PC-9 (cell line): ENCODE results near the gene C1QL2. TPM values are rescaled to one million over a fixed set of nuclear protein-coding genes. Genes with fewer than 3 reads are reported as not detected.

Experiments
- BruUV-seq: library from RNA; stranded (reverse); fragments of 400-500 nt; replicated peaks from 2 replicates; lab custom pipeline; 2021; lab: Mats Ljungman, UMichigan
- CTCF ChIA-PET: fragments of 300-600 bp; sonication (Branson Sonifier 250); formaldehyde crosslinking; loops from one replicate; lab custom pipeline; 2022; ENCODE audit warnings: antibody characterized with exemption; lab: Charles Lee
- POLR2A ChIA-PET: fragments of 300-600 bp; sonication (Branson Sonifier 250); formaldehyde crosslinking; loops from one replicate; lab custom pipeline; 2022; ENCODE audit warnings: antibody characterized with exemption; ENCODE audit not compliant: unreplicated experiment; lab: Charles Lee
- DNase-seq, 2 experiments: peaks; one replicate each; pipeline versions ENCODE4 v3.0.0 to v3.0.0-alpha.2; 2015 to 2022; ENCODE audit warnings: mixed read lengths in 1 of 2
- H2AFZ ChIP-seq: fragments of 200-600 bp; sonication (generic); 2 replicates; pipeline ENCODE4 v1.8.1; 2017; ENCODE audit warnings: antibody characterized with exemption
- H3F3A ChIP-seq: fragments of 200-600 bp; sonication (generic); 2 replicates; pipeline ENCODE4 v1.8.1; 2017; ENCODE audit warnings: antibody characterized with exemption, mild to moderate bottlenecking, low read depth; ENCODE audit not compliant: insufficient read depth
- H3K27ac ChIP-seq: fragments of 200-600 bp; sonication (generic); 2 replicates; pipeline ENCODE4 v1.6.1; 2016; ENCODE audit warnings: mixed run types
- H3K27me3 ChIP-seq: fragments of 200-600 bp; sonication (generic); 2 replicates; pipeline ENCODE4 v1.6.1; 2016; ENCODE audit warnings: low read depth, mixed run types; ENCODE audit not compliant: insufficient read depth
- H3K36me3 ChIP-seq: fragments of 200-600 bp; sonication (generic); 2 replicates; pipeline ENCODE4 v1.6.1; 2016; ENCODE audit warnings: low read depth, mixed run types
- H3K4me1 ChIP-seq: fragments of 200-600 bp; sonication (generic); replicated peaks from 2 replicates; pipeline ENCODE4 v1.6.1; 2016; ENCODE audit warnings: mixed run types; ENCODE audit not compliant: insufficient read depth
- H3K4me2 ChIP-seq: fragments of 200-600 bp; sonication (generic); 2 replicates; pipeline ENCODE4 v1.6.1; 2017; ENCODE audit warnings: mixed run types
- H3K4me3 ChIP-seq: fragments of 200-600 bp; sonication (generic); 2 replicates; pipeline ENCODE4 v1.6.1; 2016; ENCODE audit warnings: mixed run types
- H3K79me2 ChIP-seq: fragments of 200-600 bp; sonication (generic); 2 replicates; pipeline ENCODE4 v1.6.1; 2017; ENCODE audit warnings: low read depth, mixed run types
- H3K9me2 ChIP-seq: fragments of 200-600 bp; sonication (generic); 2 replicates; pipeline ENCODE4 v1.8.1; 2017; ENCODE audit warnings: mild to moderate bottlenecking; ENCODE audit not compliant: insufficient read depth
- H3K9me3 ChIP-seq: fragments of 200-600 bp; sonication (generic); 2 replicates; pipeline ENCODE4 v1.8.1; 2016; ENCODE audit warnings: low read depth; ENCODE audit not compliant: insufficient read depth
- H4K20me1 ChIP-seq: fragments of 200-600 bp; sonication (generic); 2 replicates; pipeline ENCODE4 v1.8.1; 2017; ENCODE audit not compliant: insufficient read depth
- CTCF ChIP-seq: fragments of 200-600 bp; sonication (generic); conservative IDR thresholded peaks from 2 replicates; pipeline ENCODE4 v1.6.1; 2017; ENCODE audit warnings: mixed run types, antibody characterized with exemption, mild to moderate bottlenecking, moderate library complexity
- EZH2 ChIP-seq: fragments of 200-600 bp; sonication (generic); IDR thresholded peaks from 2 replicates; pipeline ENCODE4 v1.8.0; 2017; ENCODE audit warnings: antibody characterized with exemption, low read depth
- intact Hi-C: fragments of 100-400 bp; cut with micrococcal nuclease; formaldehyde crosslinking; loops from one replicate; pipeline ENCODE4 v1.10.0; 2022; ENCODE audit not compliant: unreplicated experiment
- total RNA-seq: library from RNA; stranded (reverse); gene quantifications from 2 replicates; pipeline ENCODE4 v1.2.3, GENCODE V29; 2021

The C1QL2 gene
- total RNA-seq, 1 experiment from 2014 or later: not detected

GRCh38 chr2:119180892-119181291 is 22.3 kb upstream of the C1QL2 start:
- no TSS peak for BruUV-seq
- H3K4me3 ChIP-seq: no peak overlapping the region
- H3K27ac ChIP-seq: no peak overlapping the region
- H3K9me3 ChIP-seq: no peaks in the 10 kb centered on the region
- no peak for DNase-seq
- intact Hi-C loops: no loop called here
- H3K4me2 ChIP-seq: no peak overlapping the region
- H3K79me2 ChIP-seq: no peaks in the 10 kb centered on the region
- ChIA-PET POLR2A (no interaction called here), CTCF (no interaction called here)
- TF ChIP-seq CTCF (no peak), EZH2 (no peak)
- H3F3A ChIP-seq: no peaks in the 10 kb centered on the region
- H4K20me1 ChIP-seq: no peaks in the 10 kb centered on the region
- no peaks in the 10 kb centered on the region for H3K27me3 ChIP-seq
- no peak overlapping the region for H2AFZ ChIP-seq
- no peaks in the 10 kb centered on the region for H3K36me3 ChIP-seq
- H3K4me1 ChIP-seq: peaks cover 21% of the 10 kb centered on the region
- H3K9me2 ChIP-seq: no peaks in the 10 kb centered on the region

GRCh38 chr2:119179991-119180390 is 21.4 kb upstream of the C1QL2 start:
- TF ChIP-seq CTCF (no peak; the same call in 1 of the 2 replicates), EZH2 (no peak)
- Histone ChIP-seq H3K27ac (no peak overlapping the region), H2AFZ (no peak overlapping the region), H3K4me1 (peaks cover 21% of the 10 kb centered on the region), H3K9me3 (no peaks in the 10 kb centered on the region), H3K79me2 (no peaks in the 10 kb centered on the region), H3K27me3 (no peaks in the 10 kb centered on the region), H4K20me1 (no peaks in the 10 kb centered on the region), H3K36me3 (no peaks in the 10 kb centered on the region), H3K9me2 (no peaks in the 10 kb centered on the region), H3F3A (no peaks in the 10 kb centered on the region), H3K4me3 (no peak overlapping the region), H3K4me2 (no peak overlapping the region)
- DNase-seq: peak in 1 of 2 experiments; percentile 49
- ChIA-PET CTCF (no interaction called here), POLR2A (no interaction called here)
- intact Hi-C loops: no loop called here
- no TSS peak for BruUV-seq

GRCh38 chr2:119179202-119179601 is 20.7 kb upstream of the C1QL2 start:
- no TSS peak for BruUV-seq
- Histone ChIP-seq H3K9me3 (no peaks in the 10 kb centered on the region), H3K4me1 (peaks cover 21% of the 10 kb centered on the region), H3K27ac (peak overlapping the region; percentile 9; the same call in 1 of the 2 replicates), H3K9me2 (no peaks in the 10 kb centered on the region), H3F3A (no peaks in the 10 kb centered on the region), H4K20me1 (no peaks in the 10 kb centered on the region), H3K4me2 (0 out of 2 replicates have a peak overlapping the region, but pooled peaks have one; percentile 5), H3K79me2 (no peaks in the 10 kb centered on the region), H3K4me3 (no peak overlapping the region), H3K27me3 (no peaks in the 10 kb centered on the region), H3K36me3 (no peaks in the 10 kb centered on the region), H2AFZ (no peak overlapping the region)
- peak; percentile 64 to 68 for DNase-seq
- TF ChIP-seq CTCF: no peak
- TF ChIP-seq EZH2: no peak
- POLR2A ChIA-PET: no interaction called here
- CTCF ChIA-PET: interaction anchor here (0.7 kb wide), 1 partner anchor 1137 kb away, joined by 3 read pairs; no protein-coding TSS in a partner anchor
- intact Hi-C loops: no loop called here
